Caki2 (cell line): ENCODE results near the gene MYLIP. TPM values are rescaled to one million over a fixed set of nuclear protein-coding genes. Genes with fewer than 3 reads are reported as not detected.
A peak's percentile ranks its signal among the peaks of the same experiment; 100 is the strongest.

Source experiments
- DNase-seq: peaks from one replicate; pipeline ENCODE4 v3.0.0-alpha.2; 2015; ENCODE audit warnings: low read depth
- in situ Hi-C: cut with HindIII; loops from 2 replicates; pipeline ENCODE4 v1.10.0; 2016; ENCODE audit warnings: low sequenced_read_pairs, low pct_unique_long_range_greater_than_20kb, mixed read lengths
- total RNA-seq: library from RNA; depleted of rRNA; stranded (reverse); fragments of >200 nt; shearing (Covaris generic); gene quantifications from 2 replicates; pipeline ENCODE4 v1.2.3, GENCODE V29; 2014; ENCODE audit warnings: low replicate concordance

The MYLIP gene
- total RNA-seq, 1 experiment from 2014 or later, result 10.5 TPM

DNA sequence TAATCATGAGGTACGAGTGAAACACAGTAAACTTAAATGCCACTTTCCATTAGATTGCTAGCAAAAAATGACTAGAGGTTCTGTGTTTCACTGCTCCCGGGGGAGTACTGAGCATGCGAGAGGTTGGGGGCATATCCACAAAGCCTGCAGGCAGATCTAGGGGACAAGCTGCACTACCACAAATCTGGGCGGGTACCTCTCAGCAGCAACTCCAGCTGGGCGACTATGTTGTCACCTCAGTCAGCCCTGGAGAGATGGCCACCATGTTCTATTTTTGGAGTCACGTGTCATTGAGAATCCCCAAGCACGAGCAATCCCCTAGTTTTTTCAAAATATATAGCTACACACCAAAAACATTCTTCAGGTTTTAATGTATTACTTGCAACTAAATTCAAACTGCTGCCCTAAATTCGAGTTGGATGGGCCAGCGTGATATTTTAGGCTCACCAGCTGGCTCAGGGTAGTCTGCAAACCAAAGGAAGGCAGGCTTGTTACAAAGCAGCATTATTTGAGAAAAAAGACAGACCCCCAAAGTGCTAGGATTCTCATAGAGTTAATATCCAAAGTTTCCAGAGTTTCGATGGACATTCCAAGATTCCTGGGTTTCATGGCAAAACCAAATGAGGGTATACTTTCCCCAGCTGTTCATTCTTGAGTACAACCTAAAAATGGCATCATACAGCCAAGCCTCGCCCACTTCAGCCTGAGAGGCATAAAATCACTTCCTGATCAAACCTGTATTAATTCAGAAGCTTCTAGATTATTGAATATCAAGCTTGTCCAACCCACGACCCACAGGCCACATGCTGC lies 24.1 kb upstream of the MYLIP start:
- DNase-seq, result no peak
- in situ Hi-C loops, result no loop called here

DNA sequence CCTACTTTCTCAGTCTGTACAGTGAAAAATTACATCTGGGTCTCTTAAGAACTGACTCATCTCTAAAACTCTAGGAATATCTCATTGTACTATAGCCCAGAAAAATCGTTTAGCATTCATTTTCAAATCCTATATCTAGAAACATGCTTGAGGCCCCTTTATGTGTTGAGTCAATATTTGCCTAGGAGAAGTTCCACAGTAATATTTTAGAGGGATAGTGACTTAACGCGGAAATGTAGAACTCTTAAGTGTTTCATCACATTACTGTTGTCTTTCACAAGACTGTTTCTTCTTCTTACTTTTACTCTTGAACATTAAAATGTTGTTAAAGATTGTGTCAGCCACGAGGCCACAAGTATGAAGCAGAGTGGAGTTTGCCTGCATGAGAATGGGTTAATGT lies 23.0 kb upstream of the MYLIP start:
- no peak for DNase-seq
- in situ Hi-C loops, result no loop called here

DNA sequence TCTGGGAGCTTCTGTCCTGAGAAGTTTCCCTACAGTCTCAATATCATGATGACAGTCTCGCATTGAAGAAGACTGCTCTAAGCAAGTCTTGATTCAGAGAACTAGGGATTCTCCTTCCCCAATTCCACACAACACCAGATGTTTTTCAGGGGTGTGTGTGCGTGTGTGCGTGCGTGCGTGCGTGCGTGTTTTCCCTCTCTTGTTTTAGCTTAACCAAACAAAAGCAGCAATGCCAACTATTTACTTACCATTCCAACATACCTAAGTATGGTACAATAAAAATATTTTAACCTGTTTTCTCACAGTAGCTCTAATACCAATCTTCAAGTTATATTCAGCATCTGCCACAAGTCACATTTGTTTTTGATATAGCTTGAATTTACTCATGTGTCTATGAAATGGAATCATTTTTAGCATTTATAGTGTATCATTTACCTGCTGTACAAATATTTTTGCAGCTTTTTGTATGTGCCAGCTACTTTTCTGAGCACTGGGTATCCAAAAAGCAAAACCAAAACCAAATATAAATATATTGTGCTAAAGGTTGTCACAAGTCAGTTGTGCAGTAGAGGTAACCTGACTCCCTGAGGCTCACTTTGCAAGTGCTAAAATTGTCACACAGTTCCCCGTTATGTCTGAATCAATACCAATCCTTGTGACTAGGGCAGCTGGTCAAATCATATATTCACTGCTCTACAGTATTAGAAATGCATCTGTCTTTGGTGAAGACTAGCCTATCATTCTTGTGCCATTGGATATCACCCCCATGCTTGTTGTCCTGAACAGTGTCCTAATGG lies 21.7 kb upstream of the MYLIP start:
- in situ Hi-C loops, result no loop called here

DNA sequence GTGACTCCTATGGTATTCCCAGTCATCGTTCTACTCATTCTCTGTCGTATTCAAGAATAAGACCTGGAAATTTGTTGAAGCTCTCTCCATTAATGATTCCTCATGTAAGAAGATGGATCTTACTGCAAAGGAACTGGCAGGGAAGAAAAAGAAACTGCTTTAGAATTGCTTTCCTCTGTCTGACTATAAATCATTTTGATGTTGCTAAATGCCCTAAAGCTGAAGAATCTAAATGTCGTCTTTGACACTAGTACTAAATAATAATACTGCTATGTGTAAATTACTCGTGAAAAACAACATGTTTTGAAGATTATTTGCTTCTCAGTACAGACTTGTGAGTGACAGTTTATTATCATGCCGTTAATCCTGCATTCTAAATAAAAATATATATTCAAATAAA lies 20.5 kb upstream of the MYLIP start:
- in situ Hi-C loops, result no loop called here
- DNase-seq, result no peak

More for the DNA sequence above, 21.7 kb upstream of the MYLIP start:
- DNase-seq, result no peak

DNA sequence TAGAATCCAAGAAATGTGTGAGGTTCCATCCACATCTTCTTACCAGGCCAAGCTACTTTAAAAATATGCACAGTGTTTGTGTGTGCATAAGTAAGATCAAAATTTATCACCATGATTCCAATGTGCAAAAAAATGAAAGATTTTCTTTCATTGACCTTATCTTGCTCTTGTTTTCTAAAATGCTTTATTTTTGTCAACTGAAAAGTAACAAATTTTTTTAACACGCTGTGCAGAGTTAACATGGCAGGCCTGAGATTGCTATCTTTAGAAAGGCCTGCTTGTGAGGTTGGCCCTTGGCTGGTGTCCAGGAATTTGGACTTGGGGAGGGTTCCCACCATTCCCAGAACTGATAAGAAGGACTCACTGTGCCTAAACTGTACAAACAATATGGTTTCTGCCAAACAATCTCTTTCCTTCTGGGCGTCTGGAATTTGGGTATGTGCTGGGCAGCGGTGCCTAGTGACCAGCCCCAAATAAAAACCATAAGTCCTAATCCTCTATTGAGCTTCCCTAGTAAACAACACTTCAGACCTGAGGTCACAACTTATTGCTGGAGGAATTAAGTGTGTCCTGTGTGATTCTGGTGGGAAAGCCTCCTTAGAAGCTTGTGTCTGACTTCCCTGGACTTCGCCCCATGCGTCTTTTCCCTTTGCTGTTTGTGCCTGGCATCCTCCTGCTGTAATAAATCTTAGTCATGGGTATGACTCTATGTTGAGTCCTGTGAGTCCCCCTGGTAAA lies 19.8 kb upstream of the MYLIP start:
- in situ Hi-C loops, result no loop called here
- no peak for DNase-seq

DNA sequence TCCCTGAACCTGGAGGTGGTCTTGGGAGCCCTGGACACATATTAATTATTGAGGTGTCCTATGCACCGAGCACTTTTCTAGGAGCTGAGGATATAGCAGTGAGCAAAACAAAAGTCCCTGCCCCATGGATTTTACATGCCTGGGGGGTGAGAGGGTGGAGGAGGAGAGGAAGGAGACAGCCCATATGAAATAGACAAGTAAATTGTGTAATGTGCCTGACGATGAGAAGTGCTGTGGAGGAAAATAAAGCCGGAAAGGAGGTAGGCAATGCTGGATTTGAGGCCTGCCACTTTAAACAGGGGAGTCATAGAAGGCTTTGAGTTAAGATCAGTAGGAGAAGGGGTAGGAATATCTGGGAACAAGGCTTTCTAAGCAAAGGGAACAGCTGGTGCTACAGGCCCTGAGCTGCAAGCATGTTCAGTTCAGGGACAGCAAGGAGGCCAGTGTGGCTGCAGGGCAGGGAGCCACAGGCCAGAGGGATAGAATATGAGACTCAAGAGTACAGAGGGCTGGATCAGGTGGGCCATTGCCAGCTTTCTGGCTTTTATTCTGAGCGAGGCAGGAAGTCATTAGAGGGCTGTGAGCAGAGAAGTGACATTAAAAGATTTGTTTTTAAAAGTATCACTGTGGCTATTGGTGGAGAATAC lies 19.1 kb upstream of the MYLIP start:
- in situ Hi-C loops, result no loop called here
- no peak for DNase-seq

DNA sequence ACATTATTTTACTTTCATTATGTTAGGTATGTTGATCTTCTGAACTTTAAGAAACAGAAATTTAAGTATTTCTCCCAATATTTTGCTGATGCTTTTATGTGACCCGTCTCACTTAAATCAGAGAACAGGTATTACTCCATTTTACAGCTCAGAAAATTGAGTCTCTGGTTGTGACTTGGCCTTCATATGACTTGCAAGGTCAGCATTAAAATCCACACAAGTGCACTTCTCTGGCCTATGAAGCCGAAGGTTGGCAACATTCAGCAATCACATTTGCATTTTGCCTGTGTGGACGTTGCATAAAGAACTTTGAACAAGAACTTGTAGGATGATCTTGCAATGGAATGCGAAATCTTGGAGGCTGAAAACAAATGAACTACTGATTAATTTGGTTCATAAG lies 10.1 kb upstream of the MYLIP start:
- DNase-seq, result no peak
- in situ Hi-C loops, result no loop called here

DNA sequence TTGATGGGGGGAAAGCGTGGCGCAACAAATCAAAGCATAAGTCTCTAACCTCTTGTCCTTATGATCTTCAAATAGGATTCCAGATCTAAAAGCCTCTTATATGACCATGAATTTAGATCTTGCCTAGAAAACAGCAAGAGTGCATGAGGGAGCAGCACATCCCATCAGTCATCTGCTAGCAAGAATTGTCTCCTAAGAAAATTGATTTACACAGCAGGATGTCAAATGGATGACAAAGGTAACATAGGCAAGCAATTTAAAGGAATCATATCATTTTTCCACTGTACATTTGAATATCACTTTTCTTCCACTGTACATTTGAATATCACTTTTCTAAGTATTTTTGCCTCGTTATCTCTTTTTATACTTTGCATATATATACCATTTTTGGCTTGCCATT lies 7.5 kb upstream of the MYLIP start:
- no peak for DNase-seq
- in situ Hi-C loops, result no loop called here

DNA sequence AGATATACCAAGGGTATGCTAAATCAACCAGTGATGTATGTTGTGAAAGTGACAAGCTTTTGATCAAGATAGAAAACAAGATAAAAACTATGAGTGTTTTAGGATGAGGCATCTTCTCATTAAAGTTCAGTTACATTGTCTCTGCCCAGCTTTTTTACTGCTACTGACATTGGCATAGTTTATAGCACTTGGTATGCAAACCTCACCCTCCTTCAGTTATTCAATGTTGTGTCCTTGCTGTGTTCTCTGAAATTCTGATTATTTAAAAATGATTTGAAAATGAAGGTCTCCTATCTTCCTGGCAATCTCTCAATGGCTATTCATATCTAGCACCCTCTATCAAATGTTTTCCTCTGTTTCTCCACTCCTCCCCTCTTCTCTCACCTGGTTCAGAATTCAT lies 6.7 kb upstream of the MYLIP start:
- in situ Hi-C loops, result no loop called here
- DNase-seq, result no peak

DNA sequence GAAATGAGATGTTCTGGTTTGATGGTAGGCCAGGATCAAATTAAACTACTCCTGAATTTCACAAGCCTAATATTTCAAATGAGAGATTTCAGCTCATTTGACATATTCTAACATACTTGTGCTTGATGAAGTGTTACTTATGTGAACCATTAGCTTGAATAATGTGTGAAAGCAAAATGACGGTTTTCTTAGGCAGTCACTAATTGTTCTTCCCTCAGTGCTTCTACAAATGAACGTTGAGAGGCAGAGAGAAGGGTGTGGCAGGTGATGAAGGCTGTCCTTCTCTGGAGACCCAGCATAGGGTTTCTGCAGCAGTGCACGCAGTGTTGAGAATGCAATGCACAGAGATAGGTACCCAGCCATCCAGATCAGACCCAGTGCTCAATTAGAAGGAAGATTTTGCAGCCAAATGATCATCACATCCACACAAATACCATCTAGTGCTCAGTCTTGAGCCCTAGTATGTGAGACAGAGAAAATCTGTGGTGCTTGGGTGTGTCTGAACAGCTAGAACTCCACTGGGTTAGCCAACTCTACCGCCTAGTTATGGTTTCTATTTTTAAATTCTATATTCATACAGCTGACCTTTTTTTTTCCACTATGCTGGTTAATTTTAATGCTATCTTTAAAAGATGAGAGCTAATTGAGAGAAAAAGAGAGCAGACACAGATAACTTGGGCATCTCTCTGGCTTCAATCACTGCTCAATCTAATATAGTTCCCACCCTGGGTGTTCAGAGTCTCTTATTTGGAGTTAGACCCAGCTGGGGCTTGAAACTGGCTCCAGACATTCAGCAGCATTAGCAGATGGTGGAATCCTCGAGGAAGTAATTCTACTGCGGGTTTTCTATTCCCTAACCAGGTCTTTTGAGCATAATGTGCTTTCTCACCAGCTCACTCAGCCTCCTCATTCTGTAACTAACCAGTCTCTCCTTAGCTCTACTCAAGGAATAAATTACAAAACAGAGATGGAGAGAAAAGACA lies 4.4 kb upstream of the MYLIP start:
- DNase-seq, result no peak
- in situ Hi-C loops, result no loop called here

DNA sequence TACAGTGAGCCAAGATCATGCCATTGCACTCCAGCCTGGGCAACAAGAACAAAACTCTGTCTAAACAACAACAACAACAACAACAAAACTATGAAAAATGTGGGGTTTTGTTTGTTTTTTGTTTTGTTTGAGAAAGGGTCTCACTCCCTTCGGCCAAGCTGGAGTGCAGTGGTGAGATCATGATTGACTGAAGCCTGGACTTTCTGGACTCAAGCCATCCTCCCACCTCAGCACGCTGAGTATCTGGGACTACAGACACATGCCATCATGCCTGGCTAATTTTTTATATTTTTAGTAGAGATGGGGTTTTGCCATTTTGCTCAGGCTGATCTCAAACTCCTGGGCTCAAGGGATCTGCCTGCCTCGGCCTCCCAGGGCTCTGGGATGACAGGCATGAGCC lies 2.8 kb upstream of the MYLIP start:
- no peak for DNase-seq
- in situ Hi-C loops, result no loop called here

DNA sequence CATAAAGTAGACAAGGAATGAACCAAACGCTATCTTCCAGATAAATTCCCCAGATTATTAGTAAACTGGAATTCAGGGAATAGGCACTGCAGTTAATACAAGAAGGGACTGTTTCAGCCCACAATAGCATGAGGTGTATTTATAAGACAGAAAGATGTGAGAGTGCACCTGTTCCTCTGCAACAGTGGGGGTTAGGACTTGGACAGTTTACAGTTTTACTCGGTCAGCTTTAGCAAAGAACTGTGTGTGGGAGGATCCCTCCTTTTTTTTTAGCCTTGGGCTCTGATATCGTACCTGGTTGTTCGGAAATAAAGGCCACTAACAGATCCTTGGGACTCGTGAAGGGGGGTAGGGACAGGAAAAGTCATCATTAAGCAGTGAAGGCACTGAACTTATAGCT lies 2.0 kb upstream of the MYLIP start:
- no peak for DNase-seq
- in situ Hi-C loops, result no loop called here

DNA sequence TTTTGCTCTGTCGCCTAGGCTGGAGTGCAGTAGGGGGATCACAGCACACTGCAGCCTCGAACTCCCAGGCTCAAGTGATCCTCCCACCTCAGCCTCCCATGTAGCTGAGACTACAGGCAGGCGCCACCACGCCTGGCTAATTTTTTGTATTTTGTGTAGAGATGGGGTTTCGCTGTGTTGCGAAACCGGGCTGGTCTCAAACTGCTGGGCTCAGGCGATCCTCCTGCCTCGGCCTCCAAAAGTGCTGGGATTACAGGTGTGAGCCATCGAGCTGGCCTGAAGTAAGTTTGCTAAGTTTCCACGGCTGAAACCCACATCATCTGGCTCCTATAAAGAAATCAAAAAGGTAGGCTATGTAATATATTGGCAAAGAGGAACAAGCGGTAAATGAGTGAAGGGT lies 1.4 kb upstream of the MYLIP start:
- DNase-seq, result no peak
- in situ Hi-C loops, result no loop called here

DNA sequence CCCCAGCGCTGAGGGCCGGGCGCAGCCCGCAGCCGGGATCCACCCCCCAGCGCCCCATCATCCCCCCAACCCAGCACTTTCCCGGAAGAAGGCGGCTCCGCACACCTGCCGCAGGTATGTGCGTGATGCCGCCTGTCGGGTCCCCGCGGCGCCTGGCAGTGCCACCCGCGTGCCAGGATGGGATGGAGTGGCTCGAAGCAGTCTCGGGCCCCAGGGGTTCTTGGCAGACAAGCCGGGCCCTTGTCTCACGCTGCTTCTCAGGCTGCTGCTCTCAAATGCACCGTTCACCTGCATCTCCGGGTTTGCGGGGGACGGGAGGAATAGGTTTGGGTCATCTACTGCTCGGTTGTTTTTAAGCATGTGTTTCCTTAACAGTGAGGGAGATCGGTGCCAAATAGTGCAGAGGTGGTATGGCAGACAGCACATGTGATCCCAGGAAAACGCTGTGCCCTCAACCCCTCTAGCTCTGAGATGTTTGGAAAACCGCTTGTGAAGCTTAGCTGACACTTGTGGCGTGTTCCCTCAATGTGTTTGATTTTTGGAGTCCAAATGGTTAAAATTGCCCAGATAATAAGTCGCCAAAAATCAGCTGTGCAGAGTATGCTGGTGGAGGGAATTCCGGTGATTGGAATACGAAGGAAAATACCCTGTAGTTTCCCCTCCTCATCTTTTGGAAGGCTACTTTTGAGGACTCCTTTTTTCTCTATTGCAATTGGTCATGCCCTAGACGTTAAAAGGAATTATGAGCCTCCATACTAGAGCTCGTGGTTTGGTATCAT lies 926 bp downstream of the MYLIP start:
- in situ Hi-C loops, result no loop called here
- peak; percentile 33 for DNase-seq

DNA sequence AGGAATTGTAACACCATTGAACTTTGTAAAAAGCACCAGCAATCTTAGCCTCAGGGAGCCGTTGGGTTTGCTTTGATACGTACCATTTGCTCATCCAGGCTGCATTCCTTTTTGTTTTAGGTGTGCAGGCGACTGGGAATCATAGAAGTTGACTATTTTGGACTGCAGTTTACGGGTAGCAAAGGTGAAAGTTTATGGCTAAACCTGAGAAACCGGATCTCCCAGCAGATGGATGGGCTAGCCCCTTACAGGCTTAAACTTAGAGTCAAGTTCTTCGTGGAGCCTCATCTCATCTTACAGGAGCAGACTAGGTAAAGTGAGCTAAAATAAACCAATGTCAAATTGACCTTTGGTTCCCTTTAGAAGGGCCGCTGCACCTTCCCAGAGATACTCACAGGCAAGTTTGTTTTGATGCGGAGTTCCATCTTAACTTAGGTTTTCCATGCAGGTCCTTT lies 1.6 kb downstream of the MYLIP start:
- in situ Hi-C loops, result no loop called here
- DNase-seq, result no peak

DNA sequence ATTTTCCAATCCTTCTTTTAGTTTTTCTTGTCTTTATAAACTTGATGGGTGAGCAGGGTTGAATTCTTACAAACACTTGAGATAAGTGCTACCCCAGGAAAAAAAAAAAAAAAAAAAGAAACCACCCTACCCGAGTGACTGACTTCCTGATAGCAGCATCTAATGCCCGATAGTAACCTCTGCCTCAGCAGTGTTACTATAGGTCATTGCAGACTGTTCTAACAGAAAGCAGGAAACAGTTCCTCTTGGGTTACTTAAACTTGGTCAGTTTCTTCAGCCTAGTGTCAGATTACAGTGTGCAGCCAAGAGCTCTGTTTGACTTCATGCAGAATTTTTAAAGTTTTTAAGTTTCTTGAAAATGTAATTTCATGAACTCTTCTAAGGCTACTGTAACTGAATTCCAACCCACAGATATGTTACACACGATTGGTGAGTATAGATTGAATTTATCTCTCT lies 2.1 kb downstream of the MYLIP start:
- in situ Hi-C loops, result no loop called here
- peak; percentile 79 for DNase-seq

DNA sequence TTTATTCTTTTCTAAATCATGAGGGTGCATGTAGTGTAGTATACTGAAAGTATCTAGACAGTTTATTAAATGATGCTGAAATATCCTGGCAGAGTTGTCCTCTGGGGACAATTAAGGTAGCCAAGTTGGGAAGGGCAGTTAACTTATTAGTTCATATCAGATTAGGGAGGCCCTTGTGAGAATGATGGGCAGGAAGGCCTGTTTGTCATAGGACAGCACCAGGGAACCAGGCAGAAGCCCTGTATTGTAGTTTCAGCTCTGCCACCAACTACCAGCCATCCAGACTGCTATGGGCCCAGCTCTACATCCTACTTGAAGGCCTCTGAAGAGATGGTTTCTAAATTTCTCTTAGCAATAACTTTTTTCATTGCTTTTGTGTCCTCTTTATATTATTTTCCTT lies 4.0 kb downstream of the MYLIP start:
- no peak for DNase-seq
- in situ Hi-C loops, result no loop called here
